HG02798 (cell line): ENCODE data around the gene FPR3.

Experiments used
- ATAC-seq: cut with Tn5 transposase; IDR thresholded peaks from one replicate; pipeline ENCODE4 v1.9.1; 2021; ENCODE audit warnings: mild to moderate bottlenecking; ENCODE audit not compliant: unreplicated experiment, poor library complexity

The FPR3 gene

GRCh38 chr19:51873097-51873496, 78.1 kb downstream of the FPR3 start:
- ATAC-seq = no peak
